Measurements from ENCODE around the gene TET1.

Gene TET1

DNA sequence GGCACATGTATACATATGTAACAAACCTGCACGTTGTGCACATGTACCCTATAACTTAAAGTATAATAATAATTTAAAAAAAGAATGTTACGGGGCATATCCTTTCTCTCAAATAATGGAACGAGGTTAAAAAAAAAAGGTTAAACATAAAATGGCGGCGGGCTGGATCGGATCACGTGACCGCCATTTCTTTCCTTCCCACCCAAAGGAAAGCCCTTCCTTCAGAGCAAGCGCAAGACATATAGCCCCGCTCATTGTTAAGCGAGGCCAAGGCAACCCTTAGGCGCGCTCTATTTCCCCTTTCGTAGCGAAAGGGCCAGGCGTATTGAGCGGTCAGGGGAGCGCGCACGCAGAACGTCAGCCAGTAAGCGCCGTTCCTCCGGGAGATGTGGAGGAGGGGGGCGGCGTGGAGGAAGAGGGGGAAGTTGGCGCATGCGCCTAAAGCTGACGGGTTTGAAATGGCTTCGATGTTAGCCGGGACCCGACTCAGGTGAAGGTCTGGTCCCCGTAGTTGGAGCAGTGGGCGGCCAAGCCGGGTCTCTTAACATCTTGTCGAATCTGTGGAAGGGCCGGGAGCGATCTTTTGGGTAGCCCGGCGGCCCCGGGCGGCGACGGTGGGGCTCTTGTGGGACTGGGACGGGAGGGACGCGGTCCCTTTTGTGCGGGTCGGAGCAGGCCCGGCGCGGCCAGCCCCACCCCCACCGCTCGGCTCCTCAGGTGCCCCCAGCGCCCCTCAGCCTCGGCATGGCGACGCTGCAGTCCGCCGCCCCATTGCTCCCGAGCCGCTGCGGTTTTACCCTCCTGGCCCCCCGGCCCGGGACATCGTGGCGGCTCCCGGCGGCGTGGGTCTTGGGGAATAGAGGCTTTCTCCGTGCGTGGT, 160.9 kb downstream of the TET1 start, which contains the start of gene CCAR1:
CCAR1 (plus strand) TSS at position 447 of the 880 bp plus-strand sequence. CDS start 1,266 bp downstream, outside the sequence.
- Histone ChIP-seq H3K9me3 (replicated peaks in 1 of 2; ENCODE audit: control insufficient read depth in 2 of 2, insufficient read depth in 1 of 2, low read depth in 1 of 2, low read length in 2 of 2) (no peaks in the 10 kb centered on the region), H3K27ac (replicated peaks; ENCODE audit: low read length) (peak within 1 kb of the TSS; percentile 94), H3K9ac (ENCODE audit: low read depth, low read length, poor library complexity) (peak within 1 kb of the TSS; percentile 99), H2BK12ac (ENCODE audit: low read length) (peak within 1 kb of the TSS; percentile 58), H3K36me3 (replicated peaks in 1 of 2; ENCODE audit: control insufficient read depth in 2 of 2, insufficient read depth in 2 of 2, low read length in 2 of 2) (peaks cover 15 to 37% of the 10 kb centered on the region in 2 donors), H3K4ac (ENCODE audit: low read length) (peak within 1 kb of the TSS; percentile 95), H3K4me3 (ENCODE audit: low read length in 2 of 2) (peak within 1 kb of the TSS; percentile 87 to 95), H2AK5ac (ENCODE audit: low read depth, low read length) (peak within 1 kb of the TSS; percentile 100), H3K79me1 (ENCODE audit: low read depth, low read length) (peaks cover 10% of the 10 kb centered on the region), H3K18ac (ENCODE audit: low read length) (peak within 1 kb of the TSS; percentile 99), H3K4me1 (ENCODE audit: control insufficient read depth in 2 of 2, insufficient read depth in 1 of 2, low read depth in 1 of 2, low read length in 2 of 2) (peaks cover 0 to 2% of the 10 kb centered on the region in 2 donors), H3K14ac (ENCODE audit: low read length) (peak within 1 kb of the TSS; percentile 82), H3K27me3 (ENCODE audit: control insufficient read depth in 3 of 3, insufficient read depth in 3 of 3, low read depth in 1 of 3, low read length in 3 of 3) (no peaks in the 10 kb centered on the region), H2BK5ac (ENCODE audit: low read length) (peak within 1 kb of the TSS; percentile 96), H4K8ac (ENCODE audit: low read depth, low read length) (peak within 1 kb of the TSS; percentile 43), H3K4me2 (ENCODE audit: insufficient read depth, low read length, poor library complexity, severe bottlenecking) (peak within 1 kb of the TSS; percentile 77), H3K23ac (ENCODE audit: low read depth, low read length, poor library complexity) (peak within 1 kb of the TSS; percentile 99), H2BK15ac (ENCODE audit: low read length) (peak within 1 kb of the TSS; percentile 75), H4K91ac (ENCODE audit: low read depth, low read length, poor library complexity) (no peak within 1 kb of the TSS), H2BK120ac (ENCODE audit: low read depth, low read length) (peak within 1 kb of the TSS; percentile 87), H2AFZ (ENCODE audit: low read length) (peak within 1 kb of the TSS; percentile 87)
- DNase-seq (ENCODE audit: low spot score), result peak; percentile 98
- WGBS, 2 donors (ENCODE audit: extremely low coverage in 2 of 2, insufficient read length in 2 of 2, insufficient replicate concordance in 1 of 2), result no CpG with 5 or more reads among the region's 72 CpGs

DNA sequence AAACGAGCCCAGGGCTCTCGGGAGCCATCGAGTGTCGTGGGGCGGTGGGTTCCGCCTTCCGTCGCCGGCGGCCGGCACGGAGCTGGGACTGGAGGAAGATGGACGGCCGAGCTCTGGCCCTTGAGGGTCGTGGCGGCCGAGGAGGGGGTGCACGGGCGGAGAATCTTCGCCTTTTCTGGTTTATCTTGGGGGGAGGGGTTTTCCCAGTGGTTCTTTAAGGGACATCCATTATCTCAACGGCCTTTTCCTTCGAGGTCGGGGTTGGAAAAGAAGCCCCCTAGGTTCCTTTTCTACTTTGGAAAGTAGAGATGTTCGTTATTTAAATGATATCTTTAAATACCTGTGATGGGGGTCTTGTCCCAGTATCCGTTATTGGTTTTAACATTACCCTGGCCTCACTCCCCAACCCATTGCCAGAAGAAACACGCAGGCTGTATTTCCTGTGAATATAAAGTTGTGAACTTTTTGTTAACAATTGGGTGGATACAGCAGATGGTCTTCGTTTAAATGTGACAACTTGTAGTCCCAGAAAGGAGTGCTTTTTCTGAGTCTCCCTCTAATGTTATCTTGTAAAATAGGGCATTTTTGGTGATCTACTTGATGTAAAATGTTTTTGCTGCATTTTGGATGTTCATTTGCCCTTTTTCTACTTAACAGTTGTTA, 161.7 kb downstream of the TET1 start:
- DNase-seq (ENCODE audit: low spot score), result no peak

DNA sequence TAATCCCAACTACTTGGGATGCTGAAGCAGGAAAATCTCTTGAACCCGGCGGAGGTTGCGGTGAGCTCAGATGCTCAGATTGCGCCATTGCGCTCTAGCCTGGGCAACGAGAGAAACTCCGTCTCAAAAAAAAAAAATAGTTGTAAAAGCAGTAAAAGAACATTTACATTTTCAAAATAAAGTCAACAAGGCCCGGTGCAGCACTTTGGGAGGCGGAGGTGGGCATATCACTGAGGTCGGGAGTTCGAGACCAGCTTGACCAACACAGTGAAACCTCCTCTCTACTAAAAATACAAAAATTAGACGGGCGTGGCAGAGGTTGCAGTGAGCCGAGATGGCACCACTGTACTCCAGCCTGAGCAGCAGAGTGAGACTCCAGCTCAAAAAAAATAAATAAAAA, 164.9 kb downstream of the TET1 start:
- Histone ChIP-seq H3K23ac (ENCODE audit: low read depth, low read length, poor library complexity) (no peak overlapping the region), H3K27me3 (ENCODE audit: control insufficient read depth in 3 of 3, insufficient read depth in 3 of 3, low read depth in 1 of 3, low read length in 3 of 3) (no peaks in the 10 kb centered on the region), H4K8ac (ENCODE audit: low read depth, low read length) (no peak overlapping the region), H2AK5ac (ENCODE audit: low read depth, low read length) (no peak overlapping the region), H3K4ac (ENCODE audit: low read length) (no peak overlapping the region), H3K79me1 (ENCODE audit: low read depth, low read length) (peaks cover 10% of the 10 kb centered on the region), H2BK12ac (ENCODE audit: low read length) (no peak overlapping the region), H2BK5ac (ENCODE audit: low read length) (no peak overlapping the region), H3K9ac (ENCODE audit: low read depth, low read length, poor library complexity) (no peak overlapping the region), H4K91ac (ENCODE audit: low read depth, low read length, poor library complexity) (no peak overlapping the region), H3K4me2 (ENCODE audit: insufficient read depth, low read length, poor library complexity, severe bottlenecking) (no peak overlapping the region), H2BK15ac (ENCODE audit: low read length) (no peak overlapping the region), H2AFZ (ENCODE audit: low read length) (no peak overlapping the region), H3K9me3 (replicated peaks in 1 of 2; ENCODE audit: control insufficient read depth in 2 of 2, insufficient read depth in 1 of 2, low read depth in 1 of 2, low read length in 2 of 2) (no peaks in the 10 kb centered on the region), H3K4me3 (ENCODE audit: low read length in 2 of 2) (no peak overlapping the region), H3K14ac (ENCODE audit: low read length) (no peak overlapping the region), H3K4me1 (ENCODE audit: control insufficient read depth in 2 of 2, insufficient read depth in 1 of 2, low read depth in 1 of 2, low read length in 2 of 2) (peaks cover 0 to 2% of the 10 kb centered on the region in 2 donors), H3K18ac (ENCODE audit: low read length) (no peak overlapping the region), H3K27ac (replicated peaks; ENCODE audit: low read length) (no peak overlapping the region), H3K36me3 (replicated peaks in 1 of 2; ENCODE audit: control insufficient read depth in 2 of 2, insufficient read depth in 2 of 2, low read length in 2 of 2) (peaks cover 27 to 75% of the 10 kb centered on the region in 2 donors), H2BK120ac (ENCODE audit: low read depth, low read length) (no peak overlapping the region)
- no CpG with 5 or more reads among the region's 14 CpGs for WGBS, 2 donors (ENCODE audit: extremely low coverage in 2 of 2, insufficient read length in 2 of 2, insufficient replicate concordance in 1 of 2)
- no peak for DNase-seq (ENCODE audit: low spot score)

More for the DNA sequence above, 161.7 kb downstream of the TET1 start:
- peak overlapping the region; percentile 100 for H2AK5ac ChIP-seq (ENCODE audit: low read depth, low read length)
- peak overlapping the region; percentile 99 for H3K9ac ChIP-seq (ENCODE audit: low read depth, low read length, poor library complexity)
- WGBS, 2 donors (ENCODE audit: extremely low coverage in 2 of 2, insufficient read length in 2 of 2, insufficient replicate concordance in 1 of 2), result no CpG with 5 or more reads among the region's 27 CpGs
- peak overlapping the region; percentile 87 to 95 for H3K4me3 ChIP-seq (ENCODE audit: low read length in 2 of 2)
- H4K91ac ChIP-seq (ENCODE audit: low read depth, low read length, poor library complexity), result no peak overlapping the region
- H3K79me1 ChIP-seq (ENCODE audit: low read depth, low read length), result peaks cover 10% of the 10 kb centered on the region
- H3K14ac ChIP-seq (ENCODE audit: low read length), result peak overlapping the region; percentile 82
- peak overlapping the region; percentile 99 for H3K23ac ChIP-seq (ENCODE audit: low read depth, low read length, poor library complexity)
- H3K27ac ChIP-seq (replicated peaks; ENCODE audit: low read length), result peak overlapping the region; percentile 94
- H3K36me3 ChIP-seq (replicated peaks in 1 of 2; ENCODE audit: control insufficient read depth in 2 of 2, insufficient read depth in 2 of 2, low read length in 2 of 2), result peaks cover 17 to 45% of the 10 kb centered on the region in 2 donors
- H2BK120ac ChIP-seq (ENCODE audit: low read depth, low read length), result peak overlapping the region; percentile 87
- H3K27me3 ChIP-seq (ENCODE audit: control insufficient read depth in 3 of 3, insufficient read depth in 3 of 3, low read depth in 1 of 3, low read length in 3 of 3), result no peaks in the 10 kb centered on the region
- H3K4me1 ChIP-seq (ENCODE audit: control insufficient read depth in 2 of 2, insufficient read depth in 1 of 2, low read depth in 1 of 2, low read length in 2 of 2), result peaks cover 0 to 2% of the 10 kb centered on the region in 2 donors
- H3K4ac ChIP-seq (ENCODE audit: low read length), result peak overlapping the region; percentile 95
- peak overlapping the region; percentile 43 for H4K8ac ChIP-seq (ENCODE audit: low read depth, low read length)
- peak overlapping the region; percentile 96 for H2BK5ac ChIP-seq (ENCODE audit: low read length)
- peak overlapping the region; percentile 58 for H2BK12ac ChIP-seq (ENCODE audit: low read length)
- H3K9me3 ChIP-seq (replicated peaks in 1 of 2; ENCODE audit: control insufficient read depth in 2 of 2, insufficient read depth in 1 of 2, low read depth in 1 of 2, low read length in 2 of 2), result no peaks in the 10 kb centered on the region
- H3K4me2 ChIP-seq (ENCODE audit: insufficient read depth, low read length, poor library complexity, severe bottlenecking), result peak overlapping the region; percentile 77
- peak overlapping the region; percentile 75 for H2BK15ac ChIP-seq (ENCODE audit: low read length)
- peak overlapping the region; percentile 87 for H2AFZ ChIP-seq (ENCODE audit: low read length)
- peak overlapping the region; percentile 99 for H3K18ac ChIP-seq (ENCODE audit: low read length)

DNA sequence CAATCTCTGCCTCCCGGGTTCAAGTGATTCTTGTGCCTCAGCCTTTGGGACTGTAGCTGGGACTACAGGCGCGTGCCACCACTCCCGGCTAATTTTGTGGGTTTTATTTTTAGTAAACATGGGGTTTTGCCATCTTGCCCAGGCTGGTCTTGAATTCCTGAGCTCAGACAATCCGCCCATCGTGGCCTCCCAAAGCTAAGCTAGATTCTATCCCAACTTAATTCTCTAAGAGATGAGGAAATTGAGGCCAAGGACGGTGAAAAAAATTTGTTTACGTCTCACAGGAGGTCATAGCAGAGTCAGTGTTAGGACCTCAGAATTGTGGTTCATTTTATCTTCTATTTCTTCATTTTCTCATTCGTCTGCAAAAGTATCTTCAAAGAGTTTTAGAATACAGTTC, 167.0 kb downstream of the TET1 start:
- H3K4me2 ChIP-seq (ENCODE audit: insufficient read depth, low read length, poor library complexity, severe bottlenecking), result no peak overlapping the region
- no peak overlapping the region for H3K27ac ChIP-seq (replicated peaks; ENCODE audit: low read length)
- no peak overlapping the region for H2BK15ac ChIP-seq (ENCODE audit: low read length)
- peaks cover 34 to 94% of the 10 kb centered on the region in 2 donors for H3K36me3 ChIP-seq (replicated peaks in 1 of 2; ENCODE audit: control insufficient read depth in 2 of 2, insufficient read depth in 2 of 2, low read length in 2 of 2)
- H2AK5ac ChIP-seq (ENCODE audit: low read depth, low read length), result no peak overlapping the region
- H3K79me1 ChIP-seq (ENCODE audit: low read depth, low read length), result peaks cover 6% of the 10 kb centered on the region
- no peaks in the 10 kb centered on the region for H3K27me3 ChIP-seq (ENCODE audit: control insufficient read depth in 3 of 3, insufficient read depth in 3 of 3, low read depth in 1 of 3, low read length in 3 of 3)
- H2BK120ac ChIP-seq (ENCODE audit: low read depth, low read length), result no peak overlapping the region
- no peak overlapping the region for H3K23ac ChIP-seq (ENCODE audit: low read depth, low read length, poor library complexity)
- no peak overlapping the region for H2BK12ac ChIP-seq (ENCODE audit: low read length)
- no peak for DNase-seq (ENCODE audit: low spot score)
- no peak overlapping the region for H4K91ac ChIP-seq (ENCODE audit: low read depth, low read length, poor library complexity)
- no peaks in the 10 kb centered on the region for H3K9me3 ChIP-seq (replicated peaks in 1 of 2; ENCODE audit: control insufficient read depth in 2 of 2, insufficient read depth in 1 of 2, low read depth in 1 of 2, low read length in 2 of 2)
- H4K8ac ChIP-seq (ENCODE audit: low read depth, low read length), result no peak overlapping the region
- H3K4me3 ChIP-seq (ENCODE audit: low read length in 2 of 2), result no peak overlapping the region
- H3K4ac ChIP-seq (ENCODE audit: low read length), result no peak overlapping the region
- no peak overlapping the region for H2BK5ac ChIP-seq (ENCODE audit: low read length)
- H3K4me1 ChIP-seq (ENCODE audit: control insufficient read depth in 2 of 2, insufficient read depth in 1 of 2, low read depth in 1 of 2, low read length in 2 of 2), result peaks cover 0 to 2% of the 10 kb centered on the region in 2 donors
- no peak overlapping the region for H3K14ac ChIP-seq (ENCODE audit: low read length)
- no peak overlapping the region for H2AFZ ChIP-seq (ENCODE audit: low read length)
- H3K18ac ChIP-seq (ENCODE audit: low read length), result no peak overlapping the region
- no peak overlapping the region for H3K9ac ChIP-seq (ENCODE audit: low read depth, low read length, poor library complexity)
- no CpG with 5 or more reads among the region's 9 CpGs for WGBS, 2 donors (ENCODE audit: extremely low coverage in 2 of 2, insufficient read length in 2 of 2, insufficient replicate concordance in 1 of 2)
